Activated T-helper 17 cell treated with anti-CD3 and anti-CD28 coated beads, Interleukin-2, amount 50 U/mL, for 72 hours (primary cell): ENCODE data around the gene PRKCE. TPM values are rescaled to one million over a fixed set of nuclear protein-coding genes. Genes with fewer than 3 reads are reported as not detected.

Experiments
- ATAC-seq: fragments of 150-1000 bp; cut with Tn5 transposase; replicated peaks from 2 replicates; pipeline ENCODE4 v1.10.0; 2021; ENCODE audit warnings: mild to moderate bottlenecking, moderate library complexity
- H3K27ac Mint-ChIP-seq: one replicate; pipeline ENCODE4 v1.8.0; 2022; ENCODE audit warnings: mixed read lengths
- H3K27me3 Mint-ChIP-seq: one replicate; pipeline ENCODE4 v1.8.0; 2022; ENCODE audit warnings: mixed read lengths
- H3K36me3 Mint-ChIP-seq: one replicate; pipeline ENCODE4 v1.8.0; 2022; ENCODE audit warnings: low read depth, mild to moderate bottlenecking, mixed read lengths
- H3K4me1 Mint-ChIP-seq: one replicate; pipeline ENCODE4 v1.8.0; 2022; ENCODE audit warnings: mixed read lengths
- H3K4me3 Mint-ChIP-seq: one replicate; pipeline ENCODE4 v1.8.0; 2022; ENCODE audit warnings: mild to moderate bottlenecking, mixed read lengths
- H3K9me3 Mint-ChIP-seq: one replicate; pipeline ENCODE4 v1.8.0; 2022; ENCODE audit warnings: mixed read lengths
- total RNA-seq, 2 donors: library from RNA; stranded (reverse); gene quantifications; one replicate each; pipeline ENCODE4 v1.2.3, GENCODE V29; 2022

Gene PRKCE
- total RNA-seq, 2 donors from 2014 or later: 15.9 to 16.6 TPM

DNA sequence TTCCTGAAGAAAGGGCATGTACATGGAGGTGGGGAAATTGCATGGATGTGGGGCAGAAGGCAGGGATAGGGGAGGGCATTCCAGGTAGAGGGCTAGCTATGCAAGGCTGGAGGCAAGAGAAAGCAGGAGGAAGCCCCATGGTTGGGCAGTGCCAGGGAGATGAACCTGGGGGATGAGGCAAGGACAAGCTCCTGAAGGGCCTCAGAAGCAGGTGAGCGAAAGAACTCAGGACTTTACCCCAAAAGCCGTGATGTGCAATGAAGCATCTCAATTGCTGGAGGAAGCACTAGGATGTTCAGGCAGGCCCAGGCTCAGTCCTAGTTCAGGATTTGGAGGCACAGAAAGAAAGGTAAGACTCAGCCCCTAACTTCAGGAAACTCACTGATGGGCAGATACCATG lies 528.7 kb downstream of the PRKCE start:
- Mint-ChIP-seq H3K4me1 (peaks cover 11% of the 10 kb centered on the region), H3K4me3 (no peak overlapping the region), H3K9me3 (no peaks in the 10 kb centered on the region), H3K36me3 (no peaks in the 10 kb centered on the region), H3K27ac (peak overlapping the region; percentile 49), H3K27me3 (no peaks in the 10 kb centered on the region)
- no peak for ATAC-seq

DNA sequence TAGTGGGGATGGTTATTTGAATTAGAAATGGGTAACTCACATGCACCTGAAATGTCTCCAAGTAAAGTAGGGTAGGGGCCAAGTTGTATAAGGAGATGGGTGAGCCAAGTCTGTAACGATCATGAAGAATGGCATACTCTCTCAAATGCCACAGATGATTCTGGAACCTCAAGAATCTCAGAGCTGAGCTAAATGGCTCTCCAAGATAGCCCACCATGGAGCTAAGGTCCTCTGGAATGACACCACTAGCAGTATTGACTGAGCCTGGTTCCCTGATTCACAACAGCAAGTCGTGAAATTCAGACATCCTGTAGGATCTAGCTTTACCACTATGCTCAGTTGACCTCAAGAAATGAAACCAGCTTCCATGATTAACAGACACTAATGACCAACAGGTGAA lies 529.8 kb downstream of the PRKCE start:
- Mint-ChIP-seq H3K36me3 (no peaks in the 10 kb centered on the region), H3K9me3 (no peaks in the 10 kb centered on the region), H3K4me1 (peaks cover 11% of the 10 kb centered on the region), H3K27me3 (no peaks in the 10 kb centered on the region), H3K27ac (no peak overlapping the region), H3K4me3 (no peak overlapping the region)
- no peak for ATAC-seq

DNA sequence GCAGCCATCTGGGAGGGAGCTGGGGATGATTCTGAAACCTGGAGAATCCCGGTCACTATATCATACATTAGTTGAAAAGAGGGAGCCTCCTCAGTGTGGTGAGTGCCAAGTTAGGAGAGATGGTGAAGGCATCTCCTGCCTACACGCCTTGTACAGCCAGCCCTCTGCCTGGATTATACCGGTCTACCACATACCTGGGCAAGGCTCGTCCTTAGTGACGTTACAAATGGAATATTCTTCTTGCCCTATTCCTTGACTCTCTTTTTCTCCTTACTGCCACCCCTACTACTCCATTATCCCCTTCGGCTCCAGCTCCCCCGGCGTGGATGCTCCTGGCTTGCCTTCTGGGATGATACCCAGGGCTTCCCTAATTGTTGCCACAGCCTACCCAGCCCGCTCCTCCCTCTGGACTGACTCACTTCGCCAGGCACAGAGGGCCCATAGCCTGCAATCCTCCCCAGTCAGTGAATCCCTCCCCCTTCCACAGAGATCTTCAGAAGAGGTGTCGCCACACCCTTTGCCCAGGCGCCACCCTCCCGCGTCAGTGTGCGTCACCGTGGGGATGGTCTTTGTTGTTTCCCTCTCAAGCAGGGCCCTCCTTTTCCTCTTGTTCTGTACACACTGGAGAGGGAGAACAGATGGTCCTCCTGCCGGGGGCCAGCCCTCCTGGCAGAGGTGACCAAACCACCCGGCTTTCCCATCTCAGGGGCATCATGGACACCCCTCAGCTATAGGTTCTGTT lies 530.5 kb downstream of the PRKCE start:
- H3K9me3 Mint-ChIP-seq: no peaks in the 10 kb centered on the region
- peak overlapping the region; percentile 56 for H3K27ac Mint-ChIP-seq
- no peaks in the 10 kb centered on the region for H3K27me3 Mint-ChIP-seq
- H3K36me3 Mint-ChIP-seq: no peaks in the 10 kb centered on the region
- H3K4me3 Mint-ChIP-seq: no peak overlapping the region
- no peak for ATAC-seq
- peaks cover 11% of the 10 kb centered on the region for H3K4me1 Mint-ChIP-seq

- no peaks in the 10 kb centered on the region for H3K9me3 Mint-ChIP-seq
- no peak overlapping the region for H3K27ac Mint-ChIP-seq
- no peaks in the 10 kb centered on the region for H3K27me3 Mint-ChIP-seq
- peaks cover 15% of the 10 kb centered on the region for H3K4me1 Mint-ChIP-seq
- ATAC-seq: no peak
- no peak overlapping the region for H3K4me3 Mint-ChIP-seq
- no peaks in the 10 kb centered on the region for H3K36me3 Mint-ChIP-seq
These were observed 532.0 kb downstream of the PRKCE start for GRCh38 chr2:46183426-46183825.

- peaks cover 4% of the 10 kb centered on the region for H3K4me1 Mint-ChIP-seq
- ATAC-seq: no peak
- H3K36me3 Mint-ChIP-seq: no peaks in the 10 kb centered on the region
- no peak overlapping the region for H3K4me3 Mint-ChIP-seq
- no peaks in the 10 kb centered on the region for H3K27me3 Mint-ChIP-seq
- no peaks in the 10 kb centered on the region for H3K9me3 Mint-ChIP-seq
- H3K27ac Mint-ChIP-seq: no peak overlapping the region
These were observed 533.5 kb downstream of the PRKCE start for GRCh38 chr2:46184794-46185583.

- no peaks in the 10 kb centered on the region for H3K9me3 Mint-ChIP-seq
- peak overlapping the region; percentile 69 for H3K27ac Mint-ChIP-seq
These were observed 535.7 kb downstream of the PRKCE start for GRCh38 chr2:46187112-46187618.

DNA sequence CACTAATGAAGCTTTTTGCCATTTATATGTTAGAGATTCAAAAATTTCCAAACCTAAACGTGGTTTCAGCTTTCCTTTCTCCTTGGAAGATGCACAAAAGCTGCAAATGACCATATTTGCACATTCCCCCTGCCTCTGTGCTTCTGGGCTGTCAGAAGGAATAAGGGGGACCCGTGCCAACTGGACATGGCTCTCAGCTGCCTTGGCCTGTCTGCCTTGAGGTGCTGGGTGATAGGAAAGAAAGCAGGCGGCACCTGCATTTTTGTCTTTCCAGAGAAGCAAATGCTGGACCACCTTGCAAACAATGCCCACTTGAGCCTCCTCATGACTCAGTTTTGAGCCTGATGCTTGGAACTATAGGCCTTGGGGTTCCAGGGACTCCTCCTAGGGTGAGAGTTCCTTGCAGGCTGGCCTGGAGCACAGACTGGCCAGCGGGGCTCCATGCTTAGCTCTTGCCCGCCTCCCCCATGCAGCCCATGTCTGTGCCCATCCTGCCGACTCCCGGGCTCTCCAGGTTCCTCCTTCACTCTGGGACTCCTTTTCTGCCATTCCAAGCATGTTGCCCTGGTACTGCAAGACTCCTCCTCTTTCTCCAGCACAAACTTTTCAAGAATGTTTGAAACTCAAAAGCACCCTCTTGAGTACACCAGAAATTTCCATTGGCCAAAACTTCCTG lies 536.7 kb downstream of the PRKCE start:
- peaks cover 4% of the 10 kb centered on the region for H3K4me1 Mint-ChIP-seq
- ATAC-seq: no peak
- H3K27me3 Mint-ChIP-seq: no peaks in the 10 kb centered on the region
- no peaks in the 10 kb centered on the region for H3K36me3 Mint-ChIP-seq
- H3K27ac Mint-ChIP-seq: no peak overlapping the region
- H3K4me3 Mint-ChIP-seq: no peak overlapping the region
- H3K9me3 Mint-ChIP-seq: no peaks in the 10 kb centered on the region

More at GRCh38 chr2:46187112-46187618, 535.7 kb downstream of the PRKCE start:
- Mint-ChIP-seq H3K4me1 (peaks cover 4% of the 10 kb centered on the region), H3K36me3 (no peaks in the 10 kb centered on the region), H3K4me3 (peak overlapping the region; percentile 53), H3K27me3 (no peaks in the 10 kb centered on the region)
- ATAC-seq: peak; percentile 96

DNA sequence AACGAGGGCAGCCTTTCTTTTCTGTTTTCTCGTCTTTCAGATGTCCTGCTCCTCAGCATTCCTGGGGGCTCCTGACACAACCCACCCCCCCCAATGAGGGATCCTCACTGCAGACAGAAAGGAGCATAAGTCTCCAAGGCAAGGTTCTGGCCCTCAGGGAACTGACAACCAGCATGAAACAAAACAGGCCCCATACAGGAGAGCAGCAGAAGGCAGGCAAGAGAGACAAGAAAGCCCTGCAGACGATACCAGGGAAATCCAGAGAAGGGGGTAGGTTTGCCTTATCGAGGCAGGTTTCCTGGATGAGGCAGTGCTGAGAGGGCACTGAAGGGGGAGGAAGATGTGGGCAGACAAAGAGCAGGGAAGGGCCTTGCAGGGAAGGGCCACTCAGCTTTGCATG lies 541.9 kb downstream of the PRKCE start:
- H3K9me3 Mint-ChIP-seq: no peaks in the 10 kb centered on the region
- H3K27me3 Mint-ChIP-seq: no peaks in the 10 kb centered on the region
- no peak for ATAC-seq
- H3K4me3 Mint-ChIP-seq: no peak overlapping the region
- H3K4me1 Mint-ChIP-seq: no peaks in the 10 kb centered on the region
- H3K36me3 Mint-ChIP-seq: no peaks in the 10 kb centered on the region
- H3K27ac Mint-ChIP-seq: no peak overlapping the region

GRCh38 chr2:46193855-46194254 lies 542.4 kb downstream of the PRKCE start:
- Mint-ChIP-seq H3K4me1 (no peaks in the 10 kb centered on the region), H3K9me3 (no peaks in the 10 kb centered on the region), H3K36me3 (no peaks in the 10 kb centered on the region), H3K4me3 (no peak overlapping the region), H3K27me3 (no peaks in the 10 kb centered on the region), H3K27ac (no peak overlapping the region)
- ATAC-seq: no peak

DNA sequence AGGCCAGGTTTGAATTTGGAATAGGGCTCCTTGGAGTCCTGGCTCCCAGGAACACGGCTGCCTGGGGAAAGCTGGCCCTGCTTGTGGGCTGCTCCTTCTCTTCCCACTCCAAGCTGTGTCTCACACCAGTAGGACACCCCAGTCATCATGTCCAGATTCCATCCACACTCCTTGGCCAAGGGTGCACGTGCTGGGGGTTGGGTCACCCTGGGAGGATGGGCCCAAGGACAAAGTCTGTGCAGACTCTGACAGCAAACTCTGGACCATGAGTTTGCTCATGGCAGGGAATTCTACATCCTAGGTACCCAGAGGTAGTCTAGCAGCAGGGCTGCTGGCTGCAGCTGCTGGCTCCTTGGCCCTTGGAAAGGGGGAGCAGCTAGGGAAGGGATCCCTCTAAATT lies 543.4 kb downstream of the PRKCE start:
- Mint-ChIP-seq H3K4me1 (no peaks in the 10 kb centered on the region), H3K27ac (no peak overlapping the region), H3K9me3 (no peaks in the 10 kb centered on the region), H3K27me3 (no peaks in the 10 kb centered on the region), H3K4me3 (no peak overlapping the region), H3K36me3 (no peaks in the 10 kb centered on the region)
- no peak for ATAC-seq

- no peaks in the 10 kb centered on the region for H3K27me3 Mint-ChIP-seq
- no peaks in the 10 kb centered on the region for H3K4me1 Mint-ChIP-seq
- no peak for ATAC-seq
These were observed 544.3 kb downstream of the PRKCE start for GRCh38 chr2:46195819-46196218.

GRCh38 chr2:46196871-46197462 lies 545.5 kb downstream of the PRKCE start:
- Mint-ChIP-seq H3K36me3 (no peaks in the 10 kb centered on the region), H3K27me3 (no peaks in the 10 kb centered on the region), H3K9me3 (no peaks in the 10 kb centered on the region), H3K4me1 (no peaks in the 10 kb centered on the region), H3K4me3 (no peak overlapping the region), H3K27ac (peak overlapping the region; percentile 49)
- ATAC-seq: no peak

More at GRCh38 chr2:46195819-46196218, 544.3 kb downstream of the PRKCE start:
- H3K4me3 Mint-ChIP-seq: no peak overlapping the region
- no peaks in the 10 kb centered on the region for H3K36me3 Mint-ChIP-seq
- no peak overlapping the region for H3K27ac Mint-ChIP-seq
- H3K9me3 Mint-ChIP-seq: no peaks in the 10 kb centered on the region

- H3K4me1 Mint-ChIP-seq: no peaks in the 10 kb centered on the region
- peak overlapping the region; percentile 49 for H3K27ac Mint-ChIP-seq
- ATAC-seq: no peak
These were observed 546.2 kb downstream of the PRKCE start for GRCh38 chr2:46197672-46198071.

DNA sequence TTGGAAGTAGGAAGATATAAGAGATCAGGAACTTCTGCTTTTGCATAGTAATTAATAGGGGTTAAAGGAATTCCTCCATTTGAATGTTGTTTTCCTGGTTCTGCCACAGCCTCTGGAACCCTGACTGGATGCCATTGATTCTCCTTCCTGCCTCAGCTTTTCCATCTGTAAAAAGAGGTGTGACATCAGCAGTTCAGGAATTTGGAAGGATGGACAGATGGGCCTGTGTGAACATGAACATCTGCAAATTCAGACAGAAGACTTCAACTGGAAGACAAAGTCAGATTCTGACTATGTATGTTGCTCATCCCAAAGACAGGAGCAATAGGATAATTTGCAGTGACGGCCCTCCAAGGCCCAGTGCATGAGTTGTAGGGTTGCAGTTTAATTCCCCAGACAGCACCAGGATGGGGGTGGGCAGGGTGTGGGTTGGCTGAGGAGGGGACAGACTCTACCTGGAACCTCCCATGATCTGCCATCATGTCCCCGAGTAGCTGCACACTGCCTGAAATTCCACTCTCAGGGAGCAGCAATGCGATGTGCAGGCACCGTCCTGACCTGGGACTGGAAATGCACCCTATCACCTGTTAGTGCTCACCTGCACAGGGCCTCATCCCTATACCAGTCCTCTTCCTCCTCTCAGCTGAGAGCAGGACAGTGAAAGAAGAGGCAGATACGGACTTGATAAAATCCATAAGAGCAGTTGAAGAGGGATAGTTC lies 546.8 kb downstream of the PRKCE start:
- Mint-ChIP-seq H3K36me3 (no peaks in the 10 kb centered on the region), H3K4me1 (peaks cover 5% of the 10 kb centered on the region), H3K27ac (peak overlapping the region; percentile 49)

More at GRCh38 chr2:46197672-46198071, 546.2 kb downstream of the PRKCE start:
- H3K27me3 Mint-ChIP-seq: no peaks in the 10 kb centered on the region
- H3K4me3 Mint-ChIP-seq: no peak overlapping the region
- H3K36me3 Mint-ChIP-seq: no peaks in the 10 kb centered on the region
- H3K9me3 Mint-ChIP-seq: no peaks in the 10 kb centered on the region

More for the DNA sequence above, 546.8 kb downstream of the PRKCE start:
- H3K27me3 Mint-ChIP-seq: no peaks in the 10 kb centered on the region
- no peak overlapping the region for H3K4me3 Mint-ChIP-seq
- no peaks in the 10 kb centered on the region for H3K9me3 Mint-ChIP-seq
- no peak for ATAC-seq
